COR-L47 (cell line): ENCODE measurements around the gene CAPG.
A peak's percentile ranks its signal among the peaks of the same experiment; 100 is the strongest.
"Not testable (repeated sequence)": the region's sequence is repeated elsewhere in the genome, so short reads cannot be mapped to it uniquely, and the experiment has no call there.

Source experiments
- DNase-seq: peaks from one replicate; lab custom pipeline; 2025; lab: John Stamatoyannopoulos, UW

CAPG gene, protein sequence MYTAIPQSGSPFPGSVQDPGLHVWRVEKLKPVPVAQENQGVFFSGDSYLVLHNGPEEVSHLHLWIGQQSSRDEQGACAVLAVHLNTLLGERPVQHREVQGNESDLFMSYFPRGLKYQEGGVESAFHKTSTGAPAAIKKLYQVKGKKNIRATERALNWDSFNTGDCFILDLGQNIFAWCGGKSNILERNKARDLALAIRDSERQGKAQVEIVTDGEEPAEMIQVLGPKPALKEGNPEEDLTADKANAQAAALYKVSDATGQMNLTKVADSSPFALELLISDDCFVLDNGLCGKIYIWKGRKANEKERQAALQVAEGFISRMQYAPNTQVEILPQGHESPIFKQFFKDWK

GRCh38 chr2:85409845-85410583 lies at the start of gene CAPG:
Gene CAPG (minus strand): TSS chr2:85410366. CDS start chr2:85402145, 8,221 bp downstream.
- no peak for DNase-seq

DNA sequence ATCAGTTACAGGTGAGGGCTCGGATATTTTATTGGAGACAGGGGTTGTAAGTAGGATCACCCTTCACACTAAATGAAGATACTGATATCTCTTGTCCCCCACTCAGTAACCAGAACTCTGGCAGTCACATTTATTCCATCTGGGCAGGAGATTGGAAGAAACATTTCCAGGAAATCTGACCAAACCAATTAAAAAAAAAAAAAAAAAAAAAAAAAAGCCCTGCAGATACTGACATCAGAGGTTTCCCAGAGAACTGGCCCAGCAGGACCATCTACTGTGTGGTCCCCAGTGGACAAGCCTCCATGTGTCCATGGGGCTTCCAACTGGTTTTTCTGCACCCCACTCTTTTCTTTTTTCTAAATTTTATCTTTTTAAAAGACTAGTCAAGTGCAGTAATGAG lies 49.6 kb upstream of the CAPG start:
- DNase-seq: no peak

DNA sequence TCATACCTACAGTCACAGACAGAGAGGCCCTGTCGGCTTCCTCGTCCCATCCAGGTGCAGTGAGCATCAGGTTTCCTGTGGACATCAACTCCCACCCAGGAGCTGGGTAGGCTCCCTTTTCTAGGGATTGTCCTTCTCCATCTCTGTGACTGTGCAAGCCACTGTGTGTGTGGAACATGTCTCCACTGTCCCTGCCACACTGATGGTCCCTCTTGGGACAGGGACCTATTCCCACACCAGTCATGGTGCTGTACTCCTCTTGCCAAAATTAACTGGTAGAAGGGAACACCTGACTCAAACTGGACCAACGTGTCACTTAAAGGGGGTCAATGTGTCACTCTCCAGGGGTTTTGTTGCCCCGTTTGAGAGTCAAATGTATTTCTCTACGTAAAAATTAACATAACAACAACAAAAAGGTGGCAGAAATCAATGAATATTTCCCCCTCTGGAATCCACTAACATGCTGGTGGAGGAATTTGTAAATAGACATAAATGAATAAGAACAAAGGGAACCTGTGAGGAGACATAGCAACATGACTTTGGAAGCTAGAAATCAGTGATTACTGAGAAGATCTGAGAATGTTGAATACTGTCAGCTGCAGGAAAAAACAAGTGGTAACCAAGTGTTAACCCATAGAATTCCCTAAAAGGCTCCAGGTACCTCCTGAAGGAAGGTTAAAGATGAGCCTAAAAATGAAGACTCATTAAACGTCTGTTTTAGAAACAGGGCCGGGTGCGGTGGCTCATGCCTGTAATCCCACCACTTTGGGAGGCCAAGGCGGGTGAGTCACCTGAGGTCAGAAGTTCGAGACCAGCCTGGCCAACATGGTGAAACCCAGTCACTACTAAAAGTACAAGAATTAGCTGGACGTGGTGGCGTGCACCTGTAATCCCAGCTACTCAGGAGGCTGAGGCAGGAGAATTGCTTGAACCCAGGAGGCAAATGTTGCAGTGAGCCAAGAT lies 48.7 kb upstream of the CAPG start:
- no peak for DNase-seq

GRCh38 chr2:85457877-85458316 lies 47.7 kb upstream of the CAPG start:
- DNase-seq: peak; percentile 66

- no peak for DNase-seq
Measured at GRCh38 chr2:85457043-85457442, 46.9 kb upstream of the CAPG start.

- no peak for DNase-seq
Measured at GRCh38 chr2:85455552-85456090, 45.5 kb upstream of the CAPG start.

GRCh38 chr2:85453571-85453970 lies 43.4 kb upstream of the CAPG start:
- no peak for DNase-seq

DNA sequence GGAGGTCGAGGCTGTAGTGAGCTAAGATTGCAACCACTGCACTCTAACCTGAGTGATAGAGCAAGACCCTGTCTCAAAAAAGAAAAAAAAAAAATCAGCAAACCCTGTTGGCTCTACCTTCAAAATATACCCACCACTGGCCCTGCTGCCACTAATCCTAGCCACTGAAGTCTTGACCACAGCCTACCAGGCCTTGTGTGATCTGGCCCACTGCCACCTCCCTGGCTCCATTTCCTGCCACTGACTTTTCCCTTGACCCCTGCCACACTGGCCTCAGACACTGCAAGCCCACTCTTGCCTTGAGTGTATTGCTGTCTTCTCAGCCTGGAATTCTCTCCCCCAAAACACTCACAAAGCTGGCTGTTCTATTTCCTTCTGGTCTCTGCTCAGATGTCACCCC lies 42.1 kb upstream of the CAPG start:
- DNase-seq: no peak

GRCh38 chr2:85449214-85449588 lies 39.0 kb upstream of the CAPG start:
- DNase-seq: no peak

DNA sequence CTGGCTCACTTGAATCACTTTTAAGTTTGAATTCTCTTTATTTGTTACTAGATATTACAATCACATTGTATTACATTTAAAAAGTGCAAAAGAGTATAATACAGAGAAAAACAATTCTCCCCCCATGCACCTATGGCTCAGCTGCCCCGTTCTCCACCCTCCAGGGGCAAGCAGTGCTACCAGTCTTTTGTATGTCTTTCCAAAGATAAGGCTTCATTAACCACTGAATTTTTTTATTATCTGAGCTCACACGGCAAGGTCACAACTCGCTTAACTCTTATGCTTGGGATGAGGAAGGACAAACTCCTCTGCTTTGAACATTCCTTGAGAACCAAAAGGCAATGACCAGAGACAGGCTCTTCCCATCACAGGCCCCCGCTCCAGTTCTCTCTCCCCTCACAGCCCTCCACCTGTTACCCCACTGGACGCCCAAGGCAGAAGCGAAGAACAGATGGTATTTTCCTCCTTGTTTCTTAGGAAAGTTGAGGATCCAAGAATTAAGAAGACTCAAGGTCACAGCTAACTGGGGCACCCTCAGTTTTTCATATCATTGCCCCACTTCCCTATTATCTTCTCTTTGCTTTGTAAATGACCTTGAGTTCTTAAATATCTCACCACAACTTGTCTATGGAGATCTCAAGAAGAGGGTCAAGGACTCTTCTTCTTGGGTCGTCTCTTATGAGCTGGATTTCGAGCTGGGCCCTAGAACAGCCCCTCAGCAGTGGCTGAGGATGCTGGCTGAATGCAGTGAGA lies 38.5 kb upstream of the CAPG start:
- no peak for DNase-seq

GRCh38 chr2:85447222-85447585 lies 37.0 kb upstream of the CAPG start:
- DNase-seq: no peak

DNA sequence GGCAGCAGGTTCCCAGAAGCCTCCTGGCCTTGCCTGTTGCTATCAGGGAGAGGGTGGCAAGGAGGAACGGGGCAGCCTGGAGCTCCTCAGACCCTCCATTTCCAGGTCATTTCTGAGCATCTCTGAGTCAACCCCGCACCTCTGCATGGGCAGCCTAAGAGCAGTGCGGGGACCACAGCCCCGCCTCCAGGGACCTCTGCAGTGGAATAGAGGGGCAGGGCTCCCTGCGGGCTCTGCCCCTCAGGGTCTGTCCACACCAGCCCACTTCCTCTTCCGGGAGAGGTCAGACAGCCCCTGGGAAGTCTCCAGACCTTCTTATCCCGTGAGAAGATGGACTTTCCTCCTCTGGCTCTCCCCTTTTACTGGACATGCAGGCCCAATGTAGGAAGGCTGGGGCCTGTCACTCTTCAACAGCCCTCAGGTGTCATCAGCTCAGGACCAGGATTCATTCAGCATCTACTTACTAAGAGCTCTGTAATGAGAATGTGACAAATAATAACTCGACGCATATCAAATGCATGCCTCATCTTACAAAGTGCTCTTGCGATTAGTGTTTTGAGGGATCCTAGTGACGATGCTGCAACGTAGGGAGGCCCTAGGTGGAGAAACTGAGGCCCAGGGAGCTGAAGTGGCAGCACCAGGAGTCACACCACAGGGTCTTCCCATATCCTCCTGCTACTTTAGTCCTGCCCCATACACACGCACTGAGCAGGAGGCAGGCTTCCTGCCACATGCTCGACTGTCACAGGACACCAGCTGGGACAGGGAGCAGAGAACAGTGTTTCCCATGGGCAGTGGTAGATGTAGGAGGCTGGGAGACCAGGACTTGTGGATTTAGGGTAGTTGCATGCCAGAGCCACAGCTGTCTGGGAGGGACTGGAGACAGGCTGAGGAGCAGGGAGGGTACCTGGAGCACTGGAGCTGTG lies 36.4 kb upstream of the CAPG start:
- DNase-seq: no peak

DNA sequence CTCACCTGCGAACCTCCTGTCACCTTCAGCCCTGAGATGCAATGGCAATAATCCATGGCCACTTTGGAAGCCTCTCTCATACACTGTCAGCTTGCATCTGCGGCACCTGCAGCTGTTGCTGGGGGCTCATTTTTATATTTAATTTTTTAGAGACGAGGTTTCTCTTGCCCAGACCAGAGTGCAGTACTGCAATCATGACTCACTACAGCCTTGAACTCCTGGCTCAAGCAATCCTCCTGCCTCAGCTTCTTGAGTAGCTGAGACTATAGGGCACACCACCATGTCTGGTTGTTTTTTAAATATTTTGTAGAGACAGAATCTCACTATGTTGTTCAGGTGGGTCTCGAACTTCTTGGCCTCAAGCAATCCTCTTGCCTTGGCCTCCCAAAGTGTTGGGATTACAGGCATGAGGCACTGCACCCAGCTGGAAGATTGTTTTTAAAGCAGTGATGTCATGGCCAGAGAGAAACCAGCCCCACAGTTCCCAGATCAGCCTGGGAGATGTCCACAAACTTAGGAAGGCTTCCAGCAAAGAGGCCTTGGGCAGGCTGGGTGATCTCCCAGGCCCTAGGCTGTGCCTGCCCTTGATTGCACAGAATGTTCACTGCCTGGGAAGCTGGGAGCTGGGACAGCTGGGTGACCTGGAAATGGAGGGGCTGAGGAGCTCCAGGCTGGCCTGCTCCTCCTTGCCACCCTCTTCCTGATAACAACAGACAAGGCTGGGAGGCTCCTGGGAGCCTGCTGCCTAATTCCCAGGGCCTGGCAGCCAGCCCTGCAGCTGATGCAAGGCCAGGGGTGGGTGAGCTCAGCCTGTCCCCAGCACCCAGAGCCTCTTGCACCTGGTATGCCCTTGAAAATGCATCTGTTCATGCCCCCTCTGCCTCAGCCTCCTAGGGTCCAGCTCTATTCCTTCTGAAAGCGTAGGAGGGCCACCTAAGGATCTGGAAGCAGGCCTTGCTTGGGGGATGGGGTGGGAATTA lies 35.4 kb upstream of the CAPG start:
- DNase-seq: no peak

DNA sequence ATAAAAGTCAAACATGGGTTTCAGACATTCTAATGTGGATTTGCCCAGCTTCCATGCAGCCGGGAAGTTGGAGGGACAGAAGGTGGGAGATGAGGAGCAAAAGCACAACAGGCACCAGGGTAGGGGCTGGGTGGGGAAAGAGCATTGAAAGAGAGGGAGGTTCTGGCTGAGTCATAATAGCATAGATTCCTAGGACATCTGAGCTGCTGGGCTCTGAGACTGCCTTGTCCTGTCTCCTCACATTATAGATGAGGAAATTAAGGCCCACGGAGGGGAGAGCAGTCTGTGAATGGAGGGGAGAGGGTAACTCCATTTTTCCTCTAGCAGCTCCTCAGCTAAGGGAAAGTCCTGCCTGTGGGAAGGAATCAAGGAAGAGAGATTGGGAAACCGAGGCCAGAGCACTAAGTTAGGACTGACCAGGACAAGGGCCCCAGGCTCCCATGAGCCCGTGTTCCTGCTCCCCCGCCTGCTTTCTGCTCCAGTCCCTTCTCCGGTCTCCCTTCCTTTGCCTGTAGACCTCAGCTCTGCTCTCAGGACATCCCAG lies 34.5 kb upstream of the CAPG start:
- DNase-seq: no peak

GRCh38 chr2:85441864-85442263 lies 31.7 kb upstream of the CAPG start:
- no peak for DNase-seq

GRCh38 chr2:85440729-85441128 lies 30.6 kb upstream of the CAPG start:
- no peak for DNase-seq

- DNase-seq: no peak
Measured at GRCh38 chr2:85439986-85440385, 29.8 kb upstream of the CAPG start.

GRCh38 chr2:85439569-85439968 lies 29.4 kb upstream of the CAPG start:
- not testable (repeated sequence) for DNase-seq

DNA sequence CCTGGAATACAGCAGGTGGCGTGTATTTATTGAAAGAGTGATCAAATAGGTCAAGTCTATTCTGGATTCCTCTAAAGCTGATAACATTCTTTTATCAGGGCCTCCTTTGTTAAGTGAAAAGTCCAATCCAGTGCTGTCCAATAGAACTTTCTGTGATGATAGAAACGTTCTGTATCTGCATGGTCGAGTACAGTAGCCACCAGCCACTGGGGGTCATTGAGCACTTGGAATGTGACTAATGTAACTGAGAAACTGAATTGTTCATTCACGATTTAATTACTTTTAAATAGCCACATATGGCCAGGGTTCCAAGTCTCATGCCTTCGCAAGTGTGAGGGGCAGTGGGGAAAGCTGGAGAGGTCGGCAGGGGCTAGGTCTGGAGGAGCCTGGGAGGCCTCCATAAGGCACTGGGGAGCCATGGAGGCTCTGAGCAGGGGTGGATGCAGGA lies 28.9 kb upstream of the CAPG start:
- no peak for DNase-seq
